IMR-90 (cell line): ENCODE results near the gene SKAP1. TPM values are rescaled to one million over a fixed set of nuclear protein-coding genes. Genes with fewer than 3 reads are reported as not detected.

Source experiments
- ATAC-seq: fragments of 200-7000 bp; cut with Tn5 transposase; 2 replicates; pipeline ENCODE4 v1.9.1; 2020; ENCODE audit warnings: low read depth, mild to moderate bottlenecking, moderate library complexity
- BruUV-seq: library from RNA; stranded (reverse); fragments of 400-500 nt; replicated peaks from 2 replicates; lab custom pipeline; 2021; lab: Mats Ljungman, UMichigan
- CTCF ChIA-PET: fragments of 300-600 bp; formaldehyde crosslinking; extraction: SDS; loops from one replicate; lab custom pipeline; 2021; ENCODE audit warnings: antibody characterized with exemption; lab: Yijun Ruan, JAX
- POLR2A ChIA-PET: fragments of 300-600 bp; sonication (Branson Sonifier 250); formaldehyde crosslinking; loops from one replicate; lab custom pipeline; 2022; ENCODE audit warnings: antibody characterized with exemption; ENCODE audit not compliant: unreplicated experiment; lab: Charles Lee
- DNase-seq: peaks from one replicate; pipeline ENCODE4 v3.0.0; 2013
- H2AFZ ChIP-seq: replicated peaks from 2 replicates; pipeline ENCODE3; 2013; ENCODE audit warnings: low read length, mild to moderate bottlenecking; ENCODE audit not compliant: poor library complexity
- H2AK5ac ChIP-seq: 2 replicates; pipeline ENCODE4 v1.6.1; 2013; ENCODE audit warnings: low read depth, low read length, inconsistent platforms
- H2AK9ac ChIP-seq: replicated peaks from 2 replicates; pipeline ENCODE3; 2013; ENCODE audit warnings: mild to moderate bottlenecking, low read depth, low read length, moderate library complexity; ENCODE audit not compliant: poor library complexity
- H2BK120ac ChIP-seq: 2 replicates; pipeline ENCODE4 v1.6.1; 2013; ENCODE audit warnings: low read depth, low read length, inconsistent platforms
- H2BK15ac ChIP-seq: 3 replicates; pipeline ENCODE4 v1.6.1; 2013; ENCODE audit warnings: low read depth, low read length, inconsistent platforms
- H2BK20ac ChIP-seq: 2 replicates; pipeline ENCODE4 v1.6.1; 2013; ENCODE audit warnings: low read depth, mild to moderate bottlenecking, inconsistent platforms, low read length, moderate library complexity
- H2BK5ac ChIP-seq: 2 replicates; pipeline ENCODE4 v1.6.1; 2013; ENCODE audit warnings: mild to moderate bottlenecking, low read depth, low read length, inconsistent platforms; ENCODE audit not compliant: poor library complexity, severe bottlenecking
- H3K14ac ChIP-seq: replicated peaks from 2 replicates; pipeline ENCODE4 v1.6.1; 2013; ENCODE audit warnings: low read depth, low read length, inconsistent platforms
- H3K18ac ChIP-seq: 2 replicates; pipeline ENCODE4 v1.6.1; 2013; ENCODE audit warnings: low read depth, low read length, control low read depth
- H3K23ac ChIP-seq: 2 replicates; pipeline ENCODE4 v1.6.1; 2013; ENCODE audit warnings: low read depth, low read length, inconsistent platforms
- H3K27ac ChIP-seq: 2 replicates; pipeline ENCODE4 v1.5.1; 2013; ENCODE audit warnings: mild to moderate bottlenecking, control low read depth, low read length; ENCODE audit not compliant: insufficient read depth
- H3K27me3 ChIP-seq: 2 replicates; pipeline ENCODE4 v1.6.1; 2013; ENCODE audit warnings: low read length; ENCODE audit not compliant: control insufficient read depth, insufficient read depth
- H3K36me3 ChIP-seq: 2 replicates; pipeline ENCODE4 v1.6.1; 2013; ENCODE audit warnings: low read length, mixed read lengths; ENCODE audit not compliant: control insufficient read depth, insufficient read depth
- H3K4ac ChIP-seq: 2 replicates; pipeline ENCODE4 v1.6.1; 2013; ENCODE audit warnings: low read depth, low read length, inconsistent platforms
- H3K4me1 ChIP-seq: 2 replicates; pipeline ENCODE4 v1.6.1; 2013; ENCODE audit warnings: low read length, mixed read lengths; ENCODE audit not compliant: control insufficient read depth, insufficient read depth
- H3K4me2 ChIP-seq: 2 replicates; pipeline ENCODE4 v1.6.1; 2013; ENCODE audit warnings: low read depth, mild to moderate bottlenecking, control low read depth, low read length, moderate library complexity
- H3K4me3 ChIP-seq: 2 replicates; pipeline ENCODE4 v1.5.1; 2013; ENCODE audit warnings: low read depth, mild to moderate bottlenecking, control low read depth, low read length, moderate library complexity; ENCODE audit not compliant: insufficient read depth
- H3K56ac ChIP-seq: 2 replicates; pipeline ENCODE4 v1.6.1; 2013; ENCODE audit warnings: low read length, inconsistent platforms; ENCODE audit not compliant: insufficient read depth; ENCODE audit errors: extremely low read depth
- H3K79me1 ChIP-seq, 2 experiments: 2 replicates each; pipeline ENCODE4 v1.6.1; 2013; ENCODE audit warnings: low read length in 2 of 2, inconsistent platforms in 1 of 2, low read depth in 1 of 2
- H3K9ac ChIP-seq: 2 replicates; pipeline ENCODE4 v1.6.1; 2013; ENCODE audit warnings: low read depth, low read length, control low read depth
- H3K9me1 ChIP-seq: 2 replicates; pipeline ENCODE4 v1.6.1; 2013; ENCODE audit warnings: low read length, inconsistent platforms; ENCODE audit not compliant: insufficient read depth
- H3K9me3 ChIP-seq: 2 replicates; pipeline ENCODE4 v1.6.1; 2013; ENCODE audit warnings: low read length; ENCODE audit not compliant: control insufficient read depth, insufficient read depth
- H4K20me1 ChIP-seq: 2 replicates; pipeline ENCODE4 v1.6.1; 2013; ENCODE audit warnings: low read length, inconsistent platforms; ENCODE audit not compliant: insufficient read depth
- H4K5ac ChIP-seq: 2 replicates; pipeline ENCODE4 v1.6.1; 2013; ENCODE audit warnings: mild to moderate bottlenecking, low read depth, low read length, control low read depth
- H4K8ac ChIP-seq, 2 experiments: 2 replicates each; pipeline ENCODE4 v1.6.1; 2013; ENCODE audit warnings: low read depth in 2 of 2, low read length in 2 of 2, control low read depth in 1 of 2, inconsistent platforms in 1 of 2
- H4K91ac ChIP-seq: 2 replicates; pipeline ENCODE4 v1.6.1; 2013; ENCODE audit warnings: low read depth, low read length, inconsistent platforms; ENCODE audit not compliant: insufficient read depth
- BHLHE40 ChIP-seq: fragments of 150-350 bp; IDR thresholded peaks from 2 replicates; pipeline ENCODE4 v1.6.1; 2016; ENCODE audit warnings: mild to moderate bottlenecking, low read depth, low read length
- CEBPB ChIP-seq: IDR thresholded peaks from 2 replicates; pipeline ENCODE4 v1.6.1; 2012; ENCODE audit warnings: low read depth, low read length, improper control_type of control experiment
- CHD1 ChIP-seq: IDR thresholded peaks from 2 replicates; pipeline ENCODE4 v1.6.1; 2012; ENCODE audit warnings: low read depth, low read length, improper control_type of control experiment
- FOS ChIP-seq: fragments of 150-350 bp; IDR thresholded peaks from 2 replicates; pipeline ENCODE4 v1.6.1; 2016; ENCODE audit warnings: low read depth, low read length
- MAFK ChIP-seq: IDR thresholded peaks from 2 replicates; pipeline ENCODE4 v1.6.1; 2012; ENCODE audit warnings: low read depth, low read length, improper control_type of control experiment
- MAZ ChIP-seq: IDR thresholded peaks from 2 replicates; pipeline ENCODE4 v1.6.1; 2012; ENCODE audit warnings: low read depth, mild to moderate bottlenecking, low read length, improper control_type of control experiment, moderate library complexity, borderline replicate concordance
- MXI1 ChIP-seq: IDR thresholded peaks from 2 replicates; pipeline ENCODE4 v1.6.1; 2012; ENCODE audit warnings: low read depth, mild to moderate bottlenecking, low read length, moderate library complexity, borderline replicate concordance
- NFE2L2 ChIP-seq: fragments of 150-350 bp; IDR thresholded peaks from 2 replicates; pipeline ENCODE4 v1.6.1; 2016; ENCODE audit warnings: low read depth, mild to moderate bottlenecking, low read length
- POLR2A ChIP-seq: IDR thresholded peaks from 2 replicates; pipeline ENCODE4 v1.6.1; 2012; ENCODE audit warnings: mild to moderate bottlenecking, low read depth, low read length
- RAD21 ChIP-seq: IDR thresholded peaks from 2 replicates; pipeline ENCODE4 v1.6.1; 2012; ENCODE audit warnings: low read length, improper control_type of control experiment
- RCOR1 ChIP-seq: IDR thresholded peaks from 2 replicates; pipeline ENCODE4 v1.6.1; 2012; ENCODE audit warnings: mild to moderate bottlenecking, low read length, improper control_type of control experiment; ENCODE audit not compliant: insufficient replicate concordance
- RFX5 ChIP-seq: IDR thresholded peaks from 2 replicates; pipeline ENCODE4 v1.8.0; 2012; ENCODE audit warnings: low read depth, mild to moderate bottlenecking, low read length, moderate library complexity
- SMC3 ChIP-seq: fragments of 150-350 bp; IDR thresholded peaks from 2 replicates; pipeline ENCODE4 v1.6.1; 2016; ENCODE audit warnings: low read depth, mild to moderate bottlenecking, antibody characterized with exemption, low read length, moderate library complexity
- USF2 ChIP-seq: fragments of 150-350 bp; IDR thresholded peaks from 2 replicates; pipeline ENCODE4 v1.6.1; 2017; ENCODE audit warnings: mild to moderate bottlenecking, antibody characterized with exemption, low read length, low read depth
- WGBS, 2 experiments: methylation state at CpG; one replicate each; pipeline versions ENCODE4 v1.1.5 to v1.1.7; 2013; ENCODE audit warnings: missing lambda C conversion rate in 2 of 2; ENCODE audit not compliant: insufficient read length in 1 of 2; ENCODE audit errors: extremely low coverage in 2 of 2; 5-methylcytosine and 5-hydroxymethylcytosine counted together
- dilution Hi-C: fragments of 300-500 bp; cut with HindIII; formaldehyde crosslinking; loops from one replicate; pipeline ENCODE4 v1.14.3; 2018; ENCODE audit warnings: low sequenced_read_pairs; ENCODE audit not compliant: unreplicated experiment
- in situ Hi-C: fragments of 300-500 bp; cut with MboI; formaldehyde crosslinking; loops from 3 replicates; pipeline ENCODE4 v1.14.3; 2019; ENCODE audit warnings: low sequenced_read_pairs, inconsistent platforms, mixed read lengths
- intact Hi-C: fragments of 100-400 bp; cut with micrococcal nuclease; formaldehyde crosslinking; loops from 2 replicates; pipeline ENCODE4 v1.10.0; 2022
- polyA plus RNA-seq, 3 experiments: library from polyadenylated mRNA; depleted of rRNA; stranded (reverse); fragments of >200 nt; gene quantifications; 2 replicates each; pipeline ENCODE4 v1.2.3, GENCODE V29; 2012; ENCODE audit warnings: low replicate concordance in 1 of 3
- total RNA-seq: library from RNA; depleted of rRNA; stranded (reverse); fragments of >200 nt; gene quantifications from 2 replicates; pipeline ENCODE4 v1.2.3, GENCODE V29; 2012
- TF ChIP-seq, protein P1 (sequence below): fragments of 150-350 bp; IDR thresholded peaks from 2 replicates; pipeline ENCODE4 v1.6.1; 2016; ENCODE audit warnings: low read depth, mild to moderate bottlenecking, low read length, moderate library complexity, borderline replicate concordance
- TF ChIP-seq, protein P2 (sequence below): conservative IDR thresholded peaks from 2 replicates; pipeline ENCODE4 v1.5.1; 2012; ENCODE audit warnings: mild to moderate bottlenecking, low read depth, low read length, improper control_type of control experiment

SKAP1 gene
- total and polyA plus RNA-seq, 2 of the 4 experiments (the other 2 are of a cell fraction) = not detected

- intact Hi-C loops (no loop called here), in situ Hi-C loops (no loop called here), dilution Hi-C loops (no loop called here)
- Histone ChIP-seq H2AK9ac (no peak overlapping the region), H3K14ac (no peak overlapping the region), H3K9me1 (no peaks in the 10 kb centered on the region), H2AK5ac (no peak overlapping the region), H3K4me2 (no peak overlapping the region), H3K23ac (no peak overlapping the region), H4K91ac (no peak overlapping the region), H4K20me1 (peaks cover 3% of the 10 kb centered on the region; the same call in 1 of the 2 replicates), H2BK5ac (no peak overlapping the region), H3K27me3 (peaks cover 77% of the 10 kb centered on the region), H3K4me1 (no peaks in the 10 kb centered on the region), H3K4ac (no peak overlapping the region), H3K36me3 (no peaks in the 10 kb centered on the region), H2BK120ac (no peak overlapping the region), H2AFZ (no peak overlapping the region), H3K9ac (no peak overlapping the region), H3K56ac (no peak overlapping the region), H3K27ac (no peak overlapping the region), H3K18ac (no peak overlapping the region), H3K79me1 (no peaks in the 10 kb centered on the region), H2BK15ac (no peak overlapping the region), H3K9me3 (no peaks in the 10 kb centered on the region; the same call in 1 of the 2 replicates), H4K5ac (no peak overlapping the region), H2BK20ac (no peak overlapping the region), H3K4me3 (no peak overlapping the region), H4K8ac (no peak overlapping the region)
- CTCF ChIA-PET = no interaction called here
- WGBS, 2 experiments = no CpG with 5 or more reads among the region's 3 CpGs
- TF ChIP-seq, protein P1, sequence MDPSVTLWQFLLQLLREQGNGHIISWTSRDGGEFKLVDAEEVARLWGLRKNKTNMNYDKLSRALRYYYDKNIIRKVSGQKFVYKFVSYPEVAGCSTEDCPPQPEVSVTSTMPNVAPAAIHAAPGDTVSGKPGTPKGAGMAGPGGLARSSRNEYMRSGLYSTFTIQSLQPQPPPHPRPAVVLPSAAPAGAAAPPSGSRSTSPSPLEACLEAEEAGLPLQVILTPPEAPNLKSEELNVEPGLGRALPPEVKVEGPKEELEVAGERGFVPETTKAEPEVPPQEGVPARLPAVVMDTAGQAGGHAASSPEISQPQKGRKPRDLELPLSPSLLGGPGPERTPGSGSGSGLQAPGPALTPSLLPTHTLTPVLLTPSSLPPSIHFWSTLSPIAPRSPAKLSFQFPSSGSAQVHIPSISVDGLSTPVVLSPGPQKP = no peak
- no peak for TF ChIP-seq USF2
- TF ChIP-seq BHLHE40 = no peak
- no peak for TF ChIP-seq FOS
- no peak for TF ChIP-seq CEBPB
- no peak for TF ChIP-seq MAFK
- TF ChIP-seq RAD21 = no peak
- no peak for TF ChIP-seq SMC3
- no peak for TF ChIP-seq RFX5
- TF ChIP-seq, protein P2, sequence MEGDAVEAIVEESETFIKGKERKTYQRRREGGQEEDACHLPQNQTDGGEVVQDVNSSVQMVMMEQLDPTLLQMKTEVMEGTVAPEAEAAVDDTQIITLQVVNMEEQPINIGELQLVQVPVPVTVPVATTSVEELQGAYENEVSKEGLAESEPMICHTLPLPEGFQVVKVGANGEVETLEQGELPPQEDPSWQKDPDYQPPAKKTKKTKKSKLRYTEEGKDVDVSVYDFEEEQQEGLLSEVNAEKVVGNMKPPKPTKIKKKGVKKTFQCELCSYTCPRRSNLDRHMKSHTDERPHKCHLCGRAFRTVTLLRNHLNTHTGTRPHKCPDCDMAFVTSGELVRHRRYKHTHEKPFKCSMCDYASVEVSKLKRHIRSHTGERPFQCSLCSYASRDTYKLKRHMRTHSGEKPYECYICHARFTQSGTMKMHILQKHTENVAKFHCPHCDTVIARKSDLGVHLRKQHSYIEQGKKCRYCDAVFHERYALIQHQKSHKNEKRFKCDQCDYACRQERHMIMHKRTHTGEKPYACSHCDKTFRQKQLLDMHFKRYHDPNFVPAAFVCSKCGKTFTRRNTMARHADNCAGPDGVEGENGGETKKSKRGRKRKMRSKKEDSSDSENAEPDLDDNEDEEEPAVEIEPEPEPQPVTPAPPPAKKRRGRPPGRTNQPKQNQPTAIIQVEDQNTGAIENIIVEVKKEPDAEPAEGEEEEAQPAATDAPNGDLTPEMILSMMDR = no peak
- no peak for TF ChIP-seq NFE2L2
- TF ChIP-seq POLR2A = no peak
- TF ChIP-seq MAZ = no peak
- TF ChIP-seq CHD1 = no peak
- TF ChIP-seq MXI1 = no peak
- TF ChIP-seq RCOR1 = no peak
- POLR2A ChIA-PET = no interaction called here
- no peak for ATAC-seq
- no peak for DNase-seq
- no TSS peak for BruUV-seq
Observed at GRCh38 chr17:48151220-48151619, 278.8 kb downstream of the SKAP1 start.
